A549 (cell line): ENCODE measurements around the gene GBE1. TPM values are rescaled to one million over a fixed set of nuclear protein-coding genes. Genes with fewer than 3 reads are reported as not detected.

Experiments used
- ATAC-seq, 2 experiments: fragments of 200-7000 bp in 1 of 2; fragments of >200 bp in 1 of 2; cut with Nextera tagmentation in 1 of 2; cut with Tn5 transposase in 1 of 2; 3 replicates each; pipeline versions ENCODE4 v1.8.0 to v1.9.1; 2018 to 2020; ENCODE audit warnings: mild to moderate bottlenecking in 1 of 2, moderate library complexity in 1 of 2
- CTCF ChIA-PET: fragments of 300-600 bp; sonication (Branson Sonifier 250); formaldehyde crosslinking; extraction: SDS; loops from one replicate; lab custom pipeline; 2021; ENCODE audit warnings: antibody characterized with exemption, inconsistent platforms; lab: Yijun Ruan, JAX
- POLR2A ChIA-PET: fragments of 350-600 bp; formaldehyde crosslinking; extraction: SDS; loops from one replicate; lab custom pipeline; 2021; ENCODE audit warnings: antibody characterized with exemption, inconsistent platforms; lab: Yijun Ruan, JAX
- DNase-seq, 2 experiments: peaks; one replicate each; pipeline versions ENCODE4 v3.0.0 to v3.0.0-alpha.2; 2011 to 2016; ENCODE audit warnings: low read depth in 1 of 2, low spot score in 1 of 2
- FAIRE-seq: peaks from 2 replicates; lab custom pipeline; 2011; peaks lifted over from hg19 to GRCh38; lab: Jason Lieb, UNC
- H3K27ac ChIP-seq, 2 experiments: fragments of >200 bp; sonication (Bioruptor Twin); formaldehyde crosslinking; 3 replicates each; pipeline ENCODE4 v1.5.1; 2016 to 2017
- H3K4me1 ChIP-seq: fragments of >200 bp; sonication (Bioruptor Twin); formaldehyde crosslinking; 3 replicates; pipeline ENCODE4 v1.6.1; 2016
- H3K4me2 ChIP-seq: fragments of >200 bp; sonication (Bioruptor Twin); formaldehyde crosslinking; 3 replicates; pipeline ENCODE4 v1.6.1; 2016
- H3K4me3 ChIP-seq: fragments of >200 bp; sonication (Bioruptor Twin); formaldehyde crosslinking; 3 replicates; pipeline ENCODE4 v1.5.1; 2016
- H3K9me3 ChIP-seq: fragments of >200 bp; sonication (Bioruptor Twin); formaldehyde crosslinking; 3 replicates; pipeline ENCODE4 v1.6.1; 2016
- BCL3 ChIP-seq: fragments of >200 bp; sonication (Bioruptor Twin); formaldehyde crosslinking; IDR thresholded peaks from 3 replicates; pipeline ENCODE4 v1.6.1; 2016
- BHLHE40 ChIP-seq: IDR thresholded peaks from 2 replicates; pipeline ENCODE4 v1.6.1; 2012; ENCODE audit warnings: low read depth, low read length, inconsistent platforms
- CBX2 ChIP-seq: fragments of 200-600 bp; sonication (generic); IDR thresholded peaks from 2 replicates; pipeline ENCODE4 v1.6.1; 2016; ENCODE audit warnings: low read depth, mild to moderate bottlenecking, borderline replicate concordance
- CBX8 ChIP-seq: fragments of 200-600 bp; sonication (generic); IDR thresholded peaks from 2 replicates; pipeline ENCODE4 v1.6.1; 2016
- CHD2 ChIP-seq: fragments of 150-350 bp; IDR thresholded peaks from 2 replicates; pipeline ENCODE4 v1.6.1; 2014; ENCODE audit warnings: low read length; ENCODE audit not compliant: partially characterized antibody
- CHD4 ChIP-seq: fragments of 200-600 bp; sonication (generic); IDR thresholded peaks from 2 replicates; pipeline ENCODE4 v1.6.1; 2016; ENCODE audit warnings: antibody characterized with exemption, mild to moderate bottlenecking, borderline replicate concordance
- CTCF ChIP-seq: fragments of >200 bp; sonication (Bioruptor Twin); formaldehyde crosslinking; IDR thresholded peaks from 3 replicates; pipeline ENCODE4 v1.5.1; 2016
- EHF ChIP-seq: fragments of 250-450 bp; sonication (Bioruptor Pico); IDR thresholded peaks from 2 replicates; pipeline ENCODE4 v1.5.0; 2020; ENCODE audit warnings: mild to moderate bottlenecking
- EP300 ChIP-seq, 2 experiments: fragments of >200 bp; sonication (Bioruptor Twin); formaldehyde crosslinking; IDR thresholded peaks; 2 replicates in 1 of 2; 3 replicates in 1 of 2; pipeline ENCODE4 v1.6.1; 2016 to 2017
- GATA3 ChIP-seq: IDR thresholded peaks from 2 replicates; pipeline ENCODE4 v1.6.1; 2012; ENCODE audit warnings: borderline replicate concordance
- HEYL ChIP-seq: fragments of 250-450 bp; sonication (Bioruptor Pico); IDR thresholded peaks from 2 replicates; pipeline ENCODE4 v1.8.0; 2021; ENCODE audit warnings: mild to moderate bottlenecking, moderate library complexity
- HOXB13 ChIP-seq: fragments of 250-450 bp; sonication (Bioruptor Pico); IDR thresholded peaks from 2 replicates; pipeline ENCODE4 v1.5.0; 2020; ENCODE audit warnings: low read depth, mild to moderate bottlenecking, moderate library complexity
- HOXB5 ChIP-seq: fragments of 250-450 bp; sonication (Bioruptor Pico); IDR thresholded peaks from 2 replicates; pipeline ENCODE4 v1.5.0; 2020; ENCODE audit warnings: mild to moderate bottlenecking, moderate library complexity
- JUN ChIP-seq, 2 experiments: fragments of >200 bp; sonication (Bioruptor Twin); formaldehyde crosslinking; IDR thresholded peaks; 2 replicates in 1 of 2; 3 replicates in 1 of 2; pipeline ENCODE4 v1.6.1; 2016 to 2017
- JUNB ChIP-seq: fragments of >200 bp; sonication (Bioruptor Twin); formaldehyde crosslinking; IDR thresholded peaks from 2 replicates; pipeline ENCODE4 v1.6.1; 2016
- KDM5A ChIP-seq: fragments of 200-600 bp; sonication (generic); IDR thresholded peaks from 2 replicates; pipeline ENCODE4 v1.6.1; 2016; ENCODE audit warnings: antibody characterized with exemption, mild to moderate bottlenecking
- MAX ChIP-seq: IDR thresholded peaks from 2 replicates; pipeline ENCODE4 v1.6.1; 2012
- NR3C1 ChIP-seq: fragments of >200 bp; sonication (Bioruptor Twin); formaldehyde crosslinking; IDR thresholded peaks from 3 replicates; pipeline ENCODE4 v1.6.1; 2017
- POLR2A ChIP-seq: IDR thresholded peaks from 2 replicates; pipeline ENCODE4 v1.6.1; 2012; ENCODE audit warnings: mild to moderate bottlenecking, low read length
- RARB ChIP-seq: fragments of 250-450 bp; sonication (Bioruptor Pico); IDR thresholded peaks from 2 replicates; pipeline ENCODE4 v1.8.0; 2021; ENCODE audit warnings: mild to moderate bottlenecking, moderate library complexity
- RCOR1 ChIP-seq: fragments of 150-350 bp; IDR thresholded peaks from 2 replicates; pipeline ENCODE4 v1.6.1; 2014; ENCODE audit warnings: antibody characterized with exemption, low read length, low read depth
- RFX5 ChIP-seq: fragments of 450-650 bp; IDR thresholded peaks from 2 replicates; pipeline ENCODE4 v1.7.1; 2014; ENCODE audit warnings: antibody characterized with exemption, mild to moderate bottlenecking, moderate library complexity
- RNF2 ChIP-seq: fragments of 200-600 bp; sonication (generic); IDR thresholded peaks from 2 replicates; pipeline ENCODE4 v1.6.1; 2016; ENCODE audit warnings: low read depth, mild to moderate bottlenecking, antibody characterized with exemption, moderate library complexity, borderline replicate concordance
- SREBF2 ChIP-seq: fragments of 450-650 bp; IDR thresholded peaks from 2 replicates; pipeline ENCODE4 v1.6.1; 2014; ENCODE audit warnings: mild to moderate bottlenecking, moderate library complexity
- ZNF302 ChIP-seq: fragments of 250-450 bp; sonication (Bioruptor Pico); IDR thresholded peaks from 2 replicates; pipeline ENCODE4 v1.9.0; 2021; ENCODE audit warnings: inconsistent platforms, mild to moderate bottlenecking, moderate library complexity
- WGBS: methylation state at CpG from one replicate; pipeline ENCODE4 v1.1.6; 2017; ENCODE audit errors: missing lambda C conversion rate; 5-methylcytosine and 5-hydroxymethylcytosine counted together
- polyA plus RNA-seq, 4 experiments: library from polyadenylated mRNA; depleted of rRNA in 3 of 4; stranded (reverse); fragments of >200 nt; fragmentation: RNase III in 1 of 4; extraction: RNeasy Plus Mini Kit Qiagen cat#74134 plus additional on column Dnase treatment in 1 of 4; gene quantifications; 2 replicates in 3 of 4; 3 replicates in 1 of 4; pipeline ENCODE4 v1.2.3, GENCODE V29; 2011 to 2017
- TF ChIP-seq, protein P1 (sequence below): fragments of >200 bp; sonication (Bioruptor Twin); formaldehyde crosslinking; IDR thresholded peaks from 2 replicates; pipeline ENCODE4 v1.6.1; 2016
- TF ChIP-seq, protein P2 (sequence below): fragments of 250-450 bp; sonication (Bioruptor Pico); IDR thresholded peaks from 2 replicates; pipeline ENCODE4 v1.5.0; 2020; ENCODE audit warnings: low read depth, mild to moderate bottlenecking, moderate library complexity
- TF ChIP-seq, protein P3 (sequence below): IDR thresholded peaks from 2 replicates; pipeline ENCODE4 v1.6.1; 2012; ENCODE audit warnings: low read depth, borderline replicate concordance

GBE1 gene
- polyA plus RNA-seq, 2 of the 4 experiments (the other 2 are of a cell fraction), result 39.5 to 55.0 TPM

- ATAC-seq (no peak), FAIRE-seq (no peak), DNase-seq (no peak)
- POLR2A ChIA-PET, result no interaction called here
- H3K4me3 ChIP-seq, result no peak overlapping the region
- CTCF ChIA-PET, result no interaction called here
- 0 out of 3 replicates have a peak, but pooled peaks cover 5% of the 10 kb centered on the region for H3K4me1 ChIP-seq
- TF ChIP-seq HOXB13 (CRISPR knock-in tag), result no peak
- no peak for TF ChIP-seq JUN (IDR thresholded peaks at IDR 0.05)
- TF ChIP-seq NR3C1, result no peak
- TF ChIP-seq HEYL (CRISPR knock-in tag), result no peak
- no peak for TF ChIP-seq RARB (CRISPR knock-in tag)
- TF ChIP-seq CBX8, result no peak
- TF ChIP-seq POLR2A, result no peak
- no peak for TF ChIP-seq JUNB
- no peak for TF ChIP-seq EP300 (IDR thresholded peaks at IDR 0.05)
- no peak for TF ChIP-seq SREBF2
- TF ChIP-seq ZNF302 (CRISPR knock-in tag), result no peak
- H3K4me2 ChIP-seq, result no peak overlapping the region
- no peaks in the 10 kb centered on the region for H3K9me3 ChIP-seq
- WGBS, result 64% methylated on average over 3 of the region's 3 CpGs
- no peak overlapping the region for H3K27ac ChIP-seq
Measured at GRCh38 chr3:81483046-81483445, 278.4 kb downstream of the GBE1 start.

DNA sequence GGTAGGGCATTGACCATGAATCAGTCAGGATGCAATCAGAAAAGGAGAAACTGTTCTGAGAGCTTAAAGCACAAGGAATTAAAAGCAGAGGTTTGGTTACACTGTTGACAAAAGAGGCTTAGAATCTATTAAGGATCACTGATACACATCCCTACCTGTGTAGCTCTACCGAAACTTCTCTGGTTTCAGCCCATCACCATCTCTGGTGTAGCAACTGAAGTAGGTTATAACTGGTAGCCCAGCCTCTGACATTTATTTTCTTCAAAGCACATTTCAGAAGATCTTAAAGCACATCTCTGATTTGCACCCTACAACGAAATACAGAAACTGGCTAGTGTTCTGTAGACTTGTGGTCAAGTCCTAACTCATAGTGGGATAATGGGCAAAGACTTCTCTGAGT, 283.7 kb downstream of the GBE1 start:
- ATAC-seq (no peak), FAIRE-seq (no peak), DNase-seq (no peak)
- TF ChIP-seq POLR2A (no peak), EHF (CRISPR knock-in tag) (no peak), HEYL (CRISPR knock-in tag) (no peak), MAX (no peak), SREBF2 (no peak), CTCF (no peak), CHD4 (no peak), RARB (CRISPR knock-in tag) (no peak), GATA3 (no peak), HOXB5 (CRISPR knock-in tag) (no peak), BCL3 (no peak)
- TF ChIP-seq, protein P1, sequence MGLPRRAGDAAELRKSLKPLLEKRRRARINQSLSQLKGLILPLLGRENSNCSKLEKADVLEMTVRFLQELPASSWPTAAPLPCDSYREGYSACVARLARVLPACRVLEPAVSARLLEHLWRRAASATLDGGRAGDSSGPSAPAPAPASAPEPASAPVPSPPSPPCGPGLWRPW, result no peak
- TF ChIP-seq, protein P2, sequence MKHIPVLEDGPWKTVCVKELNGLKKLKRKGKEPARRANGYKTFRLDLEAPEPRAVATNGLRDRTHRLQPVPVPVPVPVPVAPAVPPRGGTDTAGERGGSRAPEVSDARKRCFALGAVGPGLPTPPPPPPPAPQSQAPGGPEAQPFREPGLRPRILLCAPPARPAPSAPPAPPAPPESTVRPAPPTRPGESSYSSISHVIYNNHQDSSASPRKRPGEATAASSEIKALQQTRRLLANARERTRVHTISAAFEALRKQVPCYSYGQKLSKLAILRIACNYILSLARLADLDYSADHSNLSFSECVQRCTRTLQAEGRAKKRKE (CRISPR knock-in tag), result no peak
- TF ChIP-seq, protein P3, sequence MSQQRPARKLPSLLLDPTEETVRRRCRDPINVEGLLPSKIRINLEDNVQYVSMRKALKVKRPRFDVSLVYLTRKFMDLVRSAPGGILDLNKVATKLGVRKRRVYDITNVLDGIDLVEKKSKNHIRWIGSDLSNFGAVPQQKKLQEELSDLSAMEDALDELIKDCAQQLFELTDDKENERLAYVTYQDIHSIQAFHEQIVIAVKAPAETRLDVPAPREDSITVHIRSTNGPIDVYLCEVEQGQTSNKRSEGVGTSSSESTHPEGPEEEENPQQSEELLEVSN, result no peak
- Histone ChIP-seq H3K4me2 (no peak overlapping the region), H3K27ac (no peak overlapping the region), H3K4me3 (no peak overlapping the region), H3K9me3 (no peaks in the 10 kb centered on the region), H3K4me1 (no peaks in the 10 kb centered on the region)
- ChIA-PET CTCF (interaction anchor here (2.6 kb wide), 1 partner anchor 13 kb away, joined by 12 read pairs; no protein-coding TSS in a partner anchor), POLR2A (no interaction called here)
- WGBS, result 46% methylated on average over 2 of the region's 2 CpGs

DNA sequence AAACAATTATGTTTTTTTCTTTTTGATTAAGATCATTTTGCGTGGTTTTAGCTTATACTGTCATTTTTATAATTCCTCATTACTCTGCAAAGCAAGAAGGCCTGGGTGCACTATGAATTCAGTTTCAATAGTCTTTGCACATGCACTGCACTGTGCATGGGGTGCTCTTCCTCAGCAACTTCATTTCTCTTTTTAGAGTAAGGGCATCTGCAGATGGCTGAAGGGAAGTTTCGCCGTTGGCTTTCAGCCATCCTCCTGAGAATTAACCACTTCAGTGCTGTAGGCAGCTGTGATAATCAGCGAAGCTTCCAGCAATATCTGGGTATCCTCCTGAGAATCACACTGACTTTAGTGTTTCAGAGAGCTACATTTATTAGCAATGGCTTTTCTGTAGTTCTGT, 284.8 kb downstream of the GBE1 start:
- POLR2A ChIA-PET, result no interaction called here
- FAIRE-seq, result no peak

More for the DNA sequence above, 284.8 kb downstream of the GBE1 start:
- TF ChIP-seq CHD2 (no peak), RCOR1 (no peak), ZNF302 (CRISPR knock-in tag) (no peak), RARB (CRISPR knock-in tag) (no peak), RNF2 (no peak), SREBF2 (no peak), POLR2A (no peak), KDM5A (no peak), BHLHE40 (no peak), CBX2 (no peak), RFX5 (no peak)
- H3K9me3 ChIP-seq, result no peaks in the 10 kb centered on the region
- H3K27ac ChIP-seq, result no peak overlapping the region
- ATAC-seq (no peak), DNase-seq (no peak)
- 67% methylated on average over 4 of the region's 4 CpGs for WGBS
- no peak overlapping the region for H3K4me2 ChIP-seq
- CTCF ChIA-PET, result interaction anchor here (2.6 kb wide), 1 partner anchor 14 kb away, joined by 12 read pairs; no protein-coding TSS in a partner anchor
- no peaks in the 10 kb centered on the region for H3K4me1 ChIP-seq
- no peak overlapping the region for H3K4me3 ChIP-seq
